ENCODE measurements around the gene AHR.

Gene AHR

DNA sequence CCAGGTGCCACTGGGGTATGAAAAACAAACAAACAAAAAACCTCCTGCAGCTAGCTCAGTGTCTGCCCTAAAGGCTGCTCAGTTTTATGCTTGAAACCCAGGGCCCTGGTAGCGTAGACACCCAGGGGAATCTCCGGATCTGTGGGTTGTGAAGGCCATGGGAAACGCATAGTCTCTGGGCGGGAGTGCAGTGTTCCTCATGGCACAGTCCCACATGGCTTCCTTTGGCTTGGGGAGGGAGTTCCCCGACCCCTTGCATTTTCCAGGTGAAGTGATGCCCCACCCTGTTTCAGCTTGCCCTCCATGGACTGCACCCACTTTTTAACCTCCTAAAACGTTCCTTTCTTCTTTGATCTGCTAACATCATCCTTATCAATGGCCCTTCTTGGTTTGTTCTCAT, 56.0 kb downstream of the AHR start:
- FAIRE-seq (no peak), DNase-seq (ENCODE audit: insufficient read length, low spot score) (no peak)
- TF ChIP-seq POU2F2 (IDR thresholded peaks at IDR 0.05; ENCODE audit: low read depth, low read length) (no peak), SPI1 (IDR thresholded peaks at IDR 0.05; ENCODE audit: low read depth, low read length) (no peak), TAF1 (IDR thresholded peaks at IDR 0.05; ENCODE audit: low read depth, low read length) (no peak), POLR2A (IDR thresholded peaks at IDR 0.05; ENCODE audit: low read depth, low read length) (no peak), POLR2AphosphoS5 (IDR thresholded peaks at IDR 0.05; ENCODE audit: low read depth, low read length) (no peak), PAX5 (IDR thresholded peaks at IDR 0.05; ENCODE audit: insufficient read depth, low read length, severe bottlenecking) (no peak)

DNA sequence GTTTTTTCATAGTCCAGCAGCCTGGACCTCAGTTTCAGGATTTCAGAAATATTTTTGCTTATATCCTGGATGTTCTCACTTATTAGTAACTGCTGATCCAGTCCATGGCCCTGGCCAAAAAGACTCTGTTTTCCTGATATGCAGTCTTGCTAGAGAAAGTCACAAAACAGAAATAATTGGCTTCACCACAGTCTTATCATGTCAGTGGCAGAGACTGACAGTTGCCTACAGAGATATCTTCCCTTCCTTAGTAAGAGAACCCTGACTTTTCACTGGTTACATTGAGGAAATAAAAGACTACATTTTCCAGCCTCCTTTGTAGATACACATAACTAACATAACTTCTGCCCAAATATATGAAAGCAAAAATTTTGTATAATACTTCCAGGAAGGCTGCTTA, 56.6 kb downstream of the AHR start:
- TF ChIP-seq TAF1 (IDR thresholded peaks at IDR 0.05; ENCODE audit: low read depth, low read length) (no peak), PAX5 (IDR thresholded peaks at IDR 0.05; ENCODE audit: insufficient read depth, low read length, severe bottlenecking) (no peak), POU2F2 (IDR thresholded peaks at IDR 0.05; ENCODE audit: low read depth, low read length) (no peak), POLR2A (IDR thresholded peaks at IDR 0.05; ENCODE audit: low read depth, low read length) (no peak), SPI1 (IDR thresholded peaks at IDR 0.05; ENCODE audit: low read depth, low read length) (no peak), POLR2AphosphoS5 (IDR thresholded peaks at IDR 0.05; ENCODE audit: low read depth, low read length) (no peak)
- DNase-seq (ENCODE audit: insufficient read length, low spot score) (no peak), FAIRE-seq (no peak)

DNA sequence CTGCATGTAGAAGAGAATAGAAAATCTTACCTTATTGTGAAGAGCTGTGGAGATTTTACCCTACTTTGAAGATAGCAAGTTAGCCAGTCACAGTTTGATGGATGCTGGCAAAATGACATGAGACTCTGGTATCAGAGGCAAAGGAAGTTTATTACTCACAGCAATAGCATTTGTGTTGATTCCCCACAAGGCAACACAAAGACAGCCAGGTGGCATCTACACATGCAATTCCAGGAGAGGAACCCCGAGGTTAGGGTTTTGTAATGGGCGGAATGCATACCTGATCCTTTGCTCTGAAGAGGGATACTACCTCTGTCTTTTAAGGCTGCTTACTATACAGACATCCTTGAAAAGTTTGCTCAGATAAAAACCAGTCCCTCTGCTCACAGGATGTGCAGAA, 59.5 kb downstream of the AHR start:
- no peak for DNase-seq (ENCODE audit: insufficient read length, low spot score)
- TF ChIP-seq POU2F2 (IDR thresholded peaks at IDR 0.05; ENCODE audit: low read depth, low read length) (no peak), TAF1 (IDR thresholded peaks at IDR 0.05; ENCODE audit: low read depth, low read length) (no peak), SPI1 (IDR thresholded peaks at IDR 0.05; ENCODE audit: low read depth, low read length) (no peak), PAX5 (IDR thresholded peaks at IDR 0.05; ENCODE audit: insufficient read depth, low read length, severe bottlenecking) (no peak), POLR2A (IDR thresholded peaks at IDR 0.05; ENCODE audit: low read depth, low read length) (no peak), POLR2AphosphoS5 (IDR thresholded peaks at IDR 0.05; ENCODE audit: low read depth, low read length) (no peak)
- no peak for FAIRE-seq

DNA sequence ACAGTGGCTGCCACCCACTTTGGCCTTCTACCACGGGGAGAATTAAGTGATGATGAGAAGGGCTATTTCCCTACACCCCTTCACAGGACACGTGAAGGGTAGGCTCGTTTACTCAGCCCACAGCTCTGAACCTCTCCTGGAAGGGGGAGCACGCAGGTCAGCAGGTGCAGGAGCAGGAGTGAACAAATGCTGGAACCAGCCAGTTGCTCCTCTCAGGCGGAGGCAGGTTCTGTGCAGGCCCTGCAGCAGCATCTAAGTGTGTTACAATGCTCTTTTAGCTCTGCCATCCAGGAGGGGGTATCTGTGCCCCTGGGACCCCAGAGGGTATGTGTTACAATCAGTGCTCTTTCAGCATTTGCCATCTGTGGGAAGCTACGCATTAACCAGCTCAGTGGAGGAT, 61.2 kb downstream of the AHR start:
- FAIRE-seq = no peak
- TF ChIP-seq SPI1 (IDR thresholded peaks at IDR 0.05; ENCODE audit: low read depth, low read length) = no peak
- DNase-seq (ENCODE audit: insufficient read length, low spot score) = no peak

DNA sequence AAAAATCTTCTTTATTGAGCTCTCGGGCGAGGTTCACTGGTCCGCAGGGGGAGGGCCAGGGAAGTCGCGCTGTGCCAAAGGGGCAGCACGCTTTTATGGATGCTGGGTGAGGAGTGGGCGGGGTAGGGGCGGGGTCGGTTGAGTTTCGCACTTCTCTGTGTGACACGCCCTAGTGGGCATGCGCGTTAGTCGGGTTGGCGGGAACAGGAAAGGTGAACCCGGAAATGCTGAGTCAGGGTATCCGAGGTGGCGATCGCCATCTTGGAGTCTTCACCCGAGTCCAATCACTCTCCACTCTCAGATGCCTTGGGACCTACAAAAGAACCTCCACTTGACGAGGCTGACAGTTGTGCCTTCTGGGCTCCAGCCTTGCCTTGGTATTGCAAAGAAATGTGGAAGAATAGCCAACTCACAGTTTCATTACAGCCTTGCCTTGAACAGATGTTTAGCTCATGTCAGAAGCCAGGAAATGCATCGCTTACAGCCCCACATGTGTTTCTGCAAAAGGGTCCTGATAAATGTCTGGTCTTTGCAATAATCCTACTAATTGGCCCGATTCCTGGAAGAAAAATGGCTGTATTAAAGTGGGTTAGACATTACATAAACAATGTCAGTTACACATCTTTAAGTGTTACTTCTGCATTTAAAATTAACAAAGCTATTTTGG, 64.1 kb downstream of the AHR start:
- FAIRE-seq (no peak), DNase-seq (ENCODE audit: insufficient read length, low spot score) (no peak)
- TF ChIP-seq POLR2A (IDR thresholded peaks at IDR 0.05; ENCODE audit: low read depth, low read length) (no peak), POU2F2 (IDR thresholded peaks at IDR 0.05; ENCODE audit: low read depth, low read length) (no peak), SPI1 (IDR thresholded peaks at IDR 0.05; ENCODE audit: low read depth, low read length) (no peak), TAF1 (IDR thresholded peaks at IDR 0.05; ENCODE audit: low read depth, low read length) (no peak), PAX5 (IDR thresholded peaks at IDR 0.05; ENCODE audit: insufficient read depth, low read length, severe bottlenecking) (no peak), POLR2AphosphoS5 (IDR thresholded peaks at IDR 0.05; ENCODE audit: low read depth, low read length) (no peak)

DNA sequence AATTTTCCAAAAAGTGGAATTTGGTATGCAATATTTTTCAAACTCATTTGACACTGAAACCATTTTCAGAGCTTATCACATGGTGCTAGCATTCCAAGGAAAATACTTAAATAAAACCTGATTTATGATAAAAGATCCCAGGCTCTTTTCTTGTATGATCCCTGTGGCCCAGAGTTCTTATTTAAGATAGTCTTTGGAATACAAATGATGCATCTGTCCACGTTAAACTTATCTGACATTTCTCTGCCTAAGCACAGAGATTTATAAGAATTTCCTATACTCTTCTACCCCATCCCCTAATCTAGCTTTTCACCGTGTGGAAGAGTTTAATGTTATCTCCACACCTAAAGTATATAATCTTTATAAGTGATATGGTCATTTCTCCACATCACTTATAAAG, 66.2 kb downstream of the AHR start:
- DNase-seq (ENCODE audit: insufficient read length, low spot score) (no peak), FAIRE-seq (no peak)
- no peak for TF ChIP-seq PAX5 (IDR thresholded peaks at IDR 0.05; ENCODE audit: insufficient read depth, low read length, severe bottlenecking)
- no peak for TF ChIP-seq POU2F2 (IDR thresholded peaks at IDR 0.05; ENCODE audit: low read depth, low read length)
- TF ChIP-seq POLR2A (IDR thresholded peaks at IDR 0.05; ENCODE audit: low read depth, low read length) = no peak
- no peak for TF ChIP-seq TAF1 (IDR thresholded peaks at IDR 0.05; ENCODE audit: low read depth, low read length)
- no peak for TF ChIP-seq SPI1 (IDR thresholded peaks at IDR 0.05; ENCODE audit: low read depth, low read length)
- TF ChIP-seq POLR2AphosphoS5 (IDR thresholded peaks at IDR 0.05; ENCODE audit: low read depth, low read length) = no peak

DNA sequence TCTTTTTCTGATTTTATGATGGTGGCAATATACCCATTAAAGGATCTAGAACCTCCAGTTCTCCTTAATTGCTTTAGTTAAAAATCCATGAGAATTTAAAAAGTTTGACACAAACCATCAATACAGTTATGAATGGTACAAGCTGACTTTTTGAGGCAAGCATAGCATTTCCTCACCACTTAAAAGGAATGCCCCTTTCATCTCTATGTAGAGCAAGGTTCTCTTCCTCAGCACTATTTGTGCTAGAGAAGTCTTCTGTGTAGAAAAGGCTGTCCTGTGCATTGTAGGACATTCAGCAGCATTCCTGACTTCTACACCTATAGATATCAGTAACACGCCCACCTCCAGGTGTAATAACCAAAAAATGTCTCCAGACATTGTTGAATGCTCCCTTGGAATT, 67.3 kb downstream of the AHR start:
- FAIRE-seq = no peak
- TF ChIP-seq PAX5 (IDR thresholded peaks at IDR 0.05; ENCODE audit: insufficient read depth, low read length, severe bottlenecking) = no peak
- no peak for TF ChIP-seq POLR2AphosphoS5 (IDR thresholded peaks at IDR 0.05; ENCODE audit: low read depth, low read length)
- no peak for TF ChIP-seq SPI1 (IDR thresholded peaks at IDR 0.05; ENCODE audit: low read depth, low read length)
- TF ChIP-seq TAF1 (IDR thresholded peaks at IDR 0.05; ENCODE audit: low read depth, low read length) = no peak
- TF ChIP-seq POLR2A (IDR thresholded peaks at IDR 0.05; ENCODE audit: low read depth, low read length) = no peak
- no peak for TF ChIP-seq POU2F2 (IDR thresholded peaks at IDR 0.05; ENCODE audit: low read depth, low read length)
- DNase-seq (ENCODE audit: insufficient read length, low spot score) = no peak

DNA sequence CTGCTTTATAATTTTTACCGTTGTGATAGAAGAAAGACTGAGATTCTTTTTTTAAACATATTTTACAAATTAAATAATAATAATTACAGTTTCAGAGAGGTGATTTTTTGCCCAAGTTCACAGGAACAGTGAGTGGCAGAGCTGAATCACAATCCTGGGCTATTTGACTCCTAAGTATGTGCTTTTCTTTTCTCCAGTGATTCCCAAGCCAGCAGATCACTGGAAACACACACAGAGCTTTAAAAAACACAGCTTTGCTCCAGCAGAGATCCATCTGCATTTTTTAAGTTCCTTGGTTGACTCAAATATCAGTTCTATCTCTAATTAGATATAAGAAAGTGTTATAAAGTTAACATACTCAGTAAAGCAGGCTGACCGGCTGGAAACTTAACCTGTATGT, 69.0 kb downstream of the AHR start:
- DNase-seq (ENCODE audit: insufficient read length, low spot score) = no peak
- TF ChIP-seq TAF1 (IDR thresholded peaks at IDR 0.05; ENCODE audit: low read depth, low read length) (no peak), SPI1 (IDR thresholded peaks at IDR 0.05; ENCODE audit: low read depth, low read length) (no peak), POU2F2 (IDR thresholded peaks at IDR 0.05; ENCODE audit: low read depth, low read length) (no peak), POLR2A (IDR thresholded peaks at IDR 0.05; ENCODE audit: low read depth, low read length) (no peak), PAX5 (IDR thresholded peaks at IDR 0.05; ENCODE audit: insufficient read depth, low read length, severe bottlenecking) (no peak), POLR2AphosphoS5 (IDR thresholded peaks at IDR 0.05; ENCODE audit: low read depth, low read length) (no peak)
- no peak for FAIRE-seq

DNA sequence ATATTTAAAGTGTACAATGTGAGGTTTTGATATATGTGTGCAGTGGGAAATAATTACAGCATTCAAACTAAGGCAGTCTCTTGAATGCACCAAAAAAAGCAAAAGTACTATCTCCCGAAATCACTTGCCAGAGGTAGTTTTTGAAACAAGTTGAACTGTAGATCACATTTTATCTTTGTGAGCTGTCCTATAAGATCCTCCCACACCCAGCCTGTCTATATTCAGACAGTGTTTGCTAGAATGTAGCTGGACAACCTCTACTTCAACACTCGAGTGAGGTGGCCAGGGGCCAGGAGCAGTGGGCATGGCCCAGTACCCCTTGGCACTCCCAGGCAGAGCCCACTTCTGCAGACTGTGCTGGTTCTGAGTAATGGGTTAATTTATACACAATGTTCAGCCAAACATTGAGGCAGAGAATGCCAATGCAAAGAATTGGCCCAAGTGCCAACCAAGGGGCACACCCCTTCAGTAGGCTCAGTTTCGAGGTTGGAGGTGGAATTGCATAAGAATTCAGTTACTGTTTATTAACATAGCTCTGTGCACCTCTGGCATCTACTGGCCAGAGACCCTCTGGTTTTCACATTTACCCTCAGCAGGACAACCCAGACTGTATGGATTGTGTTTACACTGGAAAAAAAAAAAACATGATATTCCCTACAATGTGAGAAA, 70.5 kb downstream of the AHR start:
- FAIRE-seq (no peak), DNase-seq (ENCODE audit: insufficient read length, low spot score) (no peak)
- TF ChIP-seq POU2F2 (IDR thresholded peaks at IDR 0.05; ENCODE audit: low read depth, low read length) = no peak
- no peak for TF ChIP-seq POLR2A (IDR thresholded peaks at IDR 0.05; ENCODE audit: low read depth, low read length)
- TF ChIP-seq TAF1 (IDR thresholded peaks at IDR 0.05; ENCODE audit: low read depth, low read length) = no peak
- no peak for TF ChIP-seq PAX5 (IDR thresholded peaks at IDR 0.05; ENCODE audit: insufficient read depth, low read length, severe bottlenecking)
- TF ChIP-seq SPI1 (IDR thresholded peaks at IDR 0.05; ENCODE audit: low read depth, low read length) = no peak
- TF ChIP-seq POLR2AphosphoS5 (IDR thresholded peaks at IDR 0.05; ENCODE audit: low read depth, low read length) = no peak
